Transverse colon (tissue), 4 donors: ENCODE results near the gene NBL1. TPM values are rescaled to one million over a fixed set of nuclear protein-coding genes. Genes with fewer than 3 reads are reported as not detected.

ENCODE experiments used
- DNase-seq: peaks from one replicate; pipeline ENCODE4 v3.0.0-alpha.2; 2019
- H3K27ac ChIP-seq, 4 donors: fragments of 200-600 bp; sonication (generic); 2 replicates each; pipeline ENCODE4 v1.5.1; 2016 to 2018; ENCODE audit warnings: inconsistent platforms in 4 of 4
- H3K27me3 ChIP-seq: fragments of 200-600 bp; sonication (generic); 2 replicates; pipeline ENCODE4 v1.5.1; 2017; ENCODE audit warnings: inconsistent platforms
- H3K36me3 ChIP-seq, 4 donors: fragments of 200-600 bp; sonication (generic); 2 replicates each; pipeline ENCODE4 v1.5.1; 2017 to 2019; ENCODE audit warnings: inconsistent platforms in 4 of 4
- H3K4me1 ChIP-seq, 4 donors: fragments of 200-600 bp; sonication (generic); 2 replicates each; pipeline ENCODE4 v1.5.1; 2017 to 2020; ENCODE audit warnings: inconsistent platforms in 4 of 4
- H3K4me3 ChIP-seq, 4 donors: fragments of 200-600 bp; sonication (generic); 1 replicate in 1 of 4; 2 replicates in 3 of 4; pipeline versions ENCODE4 v1.5.1 to v1.6.1; 2017 to 2019; ENCODE audit warnings: inconsistent platforms in 4 of 4
- H3K9me3 ChIP-seq, 2 donors: fragments of 200-600 bp; sonication (generic); 2 replicates each; pipeline ENCODE4 v1.5.1; 2017 to 2019; ENCODE audit warnings: inconsistent platforms in 2 of 2
- EP300 ChIP-seq: sonication (generic); formaldehyde crosslinking; IDR thresholded peaks from one replicate; pipeline ENCODE4 v1.6.1; 2017; ENCODE audit warnings: antibody characterized with exemption, low read depth
- POLR2A ChIP-seq: fragments of 450-650 bp; IDR thresholded peaks from one replicate; pipeline ENCODE4 v1.6.1; 2016; ENCODE audit warnings: antibody characterized with exemption, mild to moderate bottlenecking, moderate library complexity
- POLR2AphosphoS5 ChIP-seq, 3 donors: sonication (generic); formaldehyde crosslinking; IDR thresholded peaks; one replicate each; pipeline ENCODE4 v1.6.1; 2016; ENCODE audit warnings: antibody characterized with exemption in 3 of 3
- WGBS, 2 donors: methylation state at CpG; one replicate each; pipeline ENCODE4 v1.1.5; 2018; ENCODE audit warnings: low coverage in 1 of 2; 5-methylcytosine and 5-hydroxymethylcytosine counted together
- in situ Hi-C, 4 donors: fragments of 200-750 bp; cut with MboI; loops; one replicate each; pipeline versions ENCODE4 v1.15.0 to v1.15.1; 2017; ENCODE audit warnings: low sequenced_read_pairs in 3 of 4, low pct_ligation_motif_present in 1 of 4, low pct_unique_long_range_greater_than_20kb in 1 of 4
- intact Hi-C: fragments of 100-400 bp; cut with DNase I; formaldehyde crosslinking; loops from one replicate; pipeline ENCODE4 v1.15.1; 2023; ENCODE audit warnings: low total_unique reads
- total RNA-seq, 4 donors: library from RNA; depleted of rRNA; stranded (reverse); fragments of >200 nt; gene quantifications; one replicate each; pipeline ENCODE4 v1.1.0, GENCODE V29; 2016
- TF ChIP-seq, protein P1 (sequence below), 5 experiments: fragments of 200-600 bp in 3 of 5; fragments of 450-650 bp in 2 of 5; sonication (generic) in 3 of 5; IDR thresholded peaks; 1 replicate in 2 of 5; 2 replicates in 3 of 5; pipeline ENCODE4 v1.5.1; 2016 to 2017; ENCODE audit warnings: antibody characterized with exemption in 5 of 5, inconsistent platforms in 3 of 5, mild to moderate bottlenecking in 2 of 5, moderate library complexity in 1 of 5

Gene NBL1
- total RNA-seq, 4 donors from 2014 or later = 122 to 238 (median 204) TPM

DNA sequence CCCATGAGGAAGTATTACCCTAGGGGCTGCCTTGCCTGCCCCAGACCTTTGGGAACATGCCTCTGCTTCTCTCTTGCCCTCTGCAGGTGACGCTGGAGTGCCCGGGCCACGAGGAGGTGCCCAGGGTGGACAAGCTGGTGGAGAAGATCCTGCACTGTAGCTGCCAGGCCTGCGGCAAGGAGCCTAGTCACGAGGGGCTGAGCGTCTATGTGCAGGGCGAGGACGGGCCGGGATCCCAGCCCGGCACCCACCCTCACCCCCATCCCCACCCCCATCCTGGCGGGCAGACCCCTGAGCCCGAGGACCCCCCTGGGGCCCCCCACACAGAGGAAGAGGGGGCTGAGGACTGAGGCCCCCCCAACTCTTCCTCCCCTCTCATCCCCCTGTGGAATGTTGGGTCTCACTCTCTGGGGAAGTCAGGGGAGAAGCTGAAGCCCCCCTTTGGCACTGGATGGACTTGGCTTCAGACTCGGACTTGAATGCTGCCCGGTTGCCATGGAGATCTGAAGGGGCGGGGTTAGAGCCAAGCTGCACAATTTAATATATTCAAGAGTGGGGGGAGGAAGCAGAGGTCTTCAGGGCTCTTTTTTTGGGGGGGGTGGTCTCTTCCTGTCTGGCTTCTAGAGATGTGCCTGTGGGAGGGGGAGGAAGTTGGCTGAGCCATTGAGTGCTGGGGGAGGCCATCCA lies 12.8 kb downstream of the NBL1 start:
- in situ Hi-C loops (loop anchor here (10.0 to 25.0 kb wide), 4 partner anchors 162 to 312 kb away; partner anchors contain the start of gene CAPZB (in 1 of the 4)), intact Hi-C loops (no loop called here)
- Histone ChIP-seq H3K27ac (no peak overlapping the region), H3K4me1 (peaks cover 0 to 31% (median 16%) of the 10 kb centered on the region in 4 donors), H3K4me3 (no peak overlapping the region), H3K36me3 (peaks cover 0 to 10% (median 4%) of the 10 kb centered on the region in 4 donors), H3K9me3 (no peaks in the 10 kb centered on the region), H3K27me3 (peaks cover 7% of the 10 kb centered on the region)
- 66% methylated on average over 4 of the region's 15 CpGs; no CpG with 5 or more reads in 1 of the 2 donors for WGBS, 2 donors
- DNase-seq = no peak
- TF ChIP-seq POLR2A (no peak), POLR2AphosphoS5 (IDR thresholded peaks at IDR 0.05) (no peak), EP300 (no peak)
- TF ChIP-seq, protein P1, sequence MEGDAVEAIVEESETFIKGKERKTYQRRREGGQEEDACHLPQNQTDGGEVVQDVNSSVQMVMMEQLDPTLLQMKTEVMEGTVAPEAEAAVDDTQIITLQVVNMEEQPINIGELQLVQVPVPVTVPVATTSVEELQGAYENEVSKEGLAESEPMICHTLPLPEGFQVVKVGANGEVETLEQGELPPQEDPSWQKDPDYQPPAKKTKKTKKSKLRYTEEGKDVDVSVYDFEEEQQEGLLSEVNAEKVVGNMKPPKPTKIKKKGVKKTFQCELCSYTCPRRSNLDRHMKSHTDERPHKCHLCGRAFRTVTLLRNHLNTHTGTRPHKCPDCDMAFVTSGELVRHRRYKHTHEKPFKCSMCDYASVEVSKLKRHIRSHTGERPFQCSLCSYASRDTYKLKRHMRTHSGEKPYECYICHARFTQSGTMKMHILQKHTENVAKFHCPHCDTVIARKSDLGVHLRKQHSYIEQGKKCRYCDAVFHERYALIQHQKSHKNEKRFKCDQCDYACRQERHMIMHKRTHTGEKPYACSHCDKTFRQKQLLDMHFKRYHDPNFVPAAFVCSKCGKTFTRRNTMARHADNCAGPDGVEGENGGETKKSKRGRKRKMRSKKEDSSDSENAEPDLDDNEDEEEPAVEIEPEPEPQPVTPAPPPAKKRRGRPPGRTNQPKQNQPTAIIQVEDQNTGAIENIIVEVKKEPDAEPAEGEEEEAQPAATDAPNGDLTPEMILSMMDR (IDR thresholded peaks at IDR 0.05) = no peak

DNA sequence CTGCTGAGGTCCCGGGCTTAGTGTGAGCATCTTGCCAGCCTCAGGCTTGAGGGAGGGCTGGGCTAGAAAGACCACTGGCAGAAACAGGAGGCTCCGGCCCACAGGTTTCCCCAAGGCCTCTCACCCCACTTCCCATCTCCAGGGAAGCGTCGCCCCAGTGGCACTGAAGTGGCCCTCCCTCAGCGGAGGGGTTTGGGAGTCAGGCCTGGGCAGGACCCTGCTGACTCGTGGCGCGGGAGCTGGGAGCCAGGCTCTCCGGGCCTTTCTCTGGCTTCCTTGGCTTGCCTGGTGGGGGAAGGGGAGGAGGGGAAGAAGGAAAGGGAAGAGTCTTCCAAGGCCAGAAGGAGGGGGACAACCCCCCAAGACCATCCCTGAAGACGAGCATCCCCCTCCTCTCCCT lies 13.4 kb downstream of the NBL1 start:
- 89% methylated on average over 10 of the region's 10 CpGs; no CpG with 5 or more reads in 1 of the 2 donors for WGBS, 2 donors
- no peak for TF ChIP-seq POLR2A
- intact Hi-C loops = no loop called here

DNA sequence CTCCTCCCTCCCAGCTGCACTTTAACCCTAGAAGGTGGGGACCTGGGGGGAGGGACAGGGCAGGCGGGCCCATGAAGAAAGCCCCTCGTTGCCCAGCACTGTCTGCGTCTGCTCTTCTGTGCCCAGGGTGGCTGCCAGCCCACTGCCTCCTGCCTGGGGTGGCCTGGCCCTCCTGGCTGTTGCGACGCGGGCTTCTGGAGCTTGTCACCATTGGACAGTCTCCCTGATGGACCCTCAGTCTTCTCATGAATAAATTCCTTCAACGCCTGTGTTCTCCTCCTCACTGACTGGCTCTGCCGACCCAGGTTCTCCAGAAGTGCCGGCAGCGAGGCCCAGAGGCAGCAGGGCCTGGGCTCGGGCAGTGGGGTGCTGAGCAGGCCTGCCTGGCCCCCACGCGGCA lies 14.1 kb downstream of the NBL1 start:
- H3K4me1 ChIP-seq = peaks cover 0 to 32% (median 16%) of the 10 kb centered on the region in 4 donors
- in situ Hi-C loops (loop anchor here (10.0 to 25.0 kb wide), 4 partner anchors 163 to 313 kb away; partner anchors contain the start of gene CAPZB (in 1 of the 4)), intact Hi-C loops (no loop called here)
- H3K27me3 ChIP-seq = peaks cover 17% of the 10 kb centered on the region
- no peaks in the 10 kb centered on the region for H3K9me3 ChIP-seq
- H3K4me3 ChIP-seq = no peak overlapping the region
- peaks cover 0 to 10% (median 4%) of the 10 kb centered on the region in 4 donors for H3K36me3 ChIP-seq
- H3K27ac ChIP-seq = no peak overlapping the region
- no peak for DNase-seq
- 81% methylated on average over 13 of the region's 13 CpGs; no CpG with 5 or more reads in 1 of the 2 donors for WGBS, 2 donors
- no peak for TF ChIP-seq POLR2AphosphoS5 (IDR thresholded peaks at IDR 0.05)
- no peak for TF ChIP-seq POLR2A
- no peak for TF ChIP-seq EP300
- TF ChIP-seq, protein P1 (IDR thresholded peaks at IDR 0.05) = no peak

More for the DNA sequence above, 13.4 kb downstream of the NBL1 start:
- Histone ChIP-seq H3K4me3 (no peak overlapping the region), H3K36me3 (peaks cover 0 to 10% (median 4%) of the 10 kb centered on the region in 4 donors), H3K27me3 (peaks cover 12% of the 10 kb centered on the region), H3K27ac (no peak overlapping the region), H3K9me3 (no peaks in the 10 kb centered on the region), H3K4me1 (peaks cover 0 to 32% (median 16%) of the 10 kb centered on the region in 4 donors)
- no peak for DNase-seq
- in situ Hi-C loops = loop anchor here (10.0 to 25.0 kb wide), 4 partner anchors 163 to 313 kb away; partner anchors contain the start of gene CAPZB (in 1 of the 4)

- intact Hi-C loops (no loop called here), in situ Hi-C loops (loop anchor here in 1 of 4 donors (25.0 kb wide), 1 partner anchor 174 kb away; the partner anchor contains the start of gene CAPZB)
- H3K27ac ChIP-seq = no peak overlapping the region
- DNase-seq = no peak
- TF ChIP-seq, protein P1 (IDR thresholded peaks at IDR 0.05) = peak; percentile 60 to 77 (median 72)
- TF ChIP-seq EP300 = no peak
- peaks cover 0 to 4% (median 1%) of the 10 kb centered on the region in 4 donors for H3K36me3 ChIP-seq
- WGBS, 2 donors = 8 to 12% methylated on average over 5 to 9 of the region's 9 CpGs
- peaks cover 53% of the 10 kb centered on the region for H3K27me3 ChIP-seq
- H3K9me3 ChIP-seq = no peaks in the 10 kb centered on the region
- H3K4me1 ChIP-seq = peaks cover 6 to 22% (median 15%) of the 10 kb centered on the region in 4 donors
- H3K4me3 ChIP-seq = no peak overlapping the region
Observed at GRCh38 chr1:19661721-19662228, 17.7 kb downstream of the NBL1 start.
